Measurements from ENCODE around the gene XPC.
"Not testable (repeated sequence)": the region's sequence is repeated elsewhere in the genome, so short reads cannot be mapped to it uniquely, and the experiment has no call there.

Gene XPC

GRCh38 chr3:14178247-14179113 is at the start of gene XPC, which contains the start of gene LSM3:
XPC (minus strand) TSS chr3:14178601; CDS start chr3:14178568, 33 bp downstream.
LSM3 (plus strand) TSS chr3:14178817; CDS start chr3:14178861, 44 bp downstream.
- DNase-seq (ENCODE audit: low read depth in 2 of 2), result peak; percentile 99

DNA sequence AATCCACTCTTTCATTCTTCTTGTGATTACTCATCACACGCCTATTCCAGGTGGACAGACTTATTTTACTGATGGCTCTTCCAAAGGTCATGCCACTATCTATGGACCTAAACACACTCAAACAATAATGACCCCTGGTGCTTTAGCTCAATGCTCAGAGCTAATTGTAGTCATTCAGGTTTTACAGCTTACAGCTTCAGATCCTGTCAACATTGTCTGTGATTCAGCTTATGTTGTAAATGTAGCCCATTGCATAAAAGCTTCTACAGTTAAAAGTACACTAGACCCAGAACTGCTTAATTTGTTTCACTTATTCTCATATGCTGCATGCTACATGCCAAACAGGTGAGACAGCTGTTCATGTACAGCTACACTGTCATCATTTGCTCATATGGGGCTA is 49.5 kb upstream of the XPC start:
- DNase-seq (ENCODE audit: low read depth in 2 of 2), result no peak

GRCh38 chr3:14226351-14226750 is 48.0 kb upstream of the XPC start:
- not testable (repeated sequence) for DNase-seq (ENCODE audit: low read depth in 2 of 2)

- no peak for DNase-seq (ENCODE audit: low read depth in 2 of 2)
These were observed 47.0 kb upstream of the XPC start for GRCh38 chr3:14225421-14225820.

- no peak for DNase-seq (ENCODE audit: low read depth in 2 of 2)
These were observed 46.5 kb upstream of the XPC start for GRCh38 chr3:14224895-14225294.

- no peak for DNase-seq (ENCODE audit: low read depth in 2 of 2)
These were observed 45.2 kb upstream of the XPC start for GRCh38 chr3:14223595-14223994.

DNA sequence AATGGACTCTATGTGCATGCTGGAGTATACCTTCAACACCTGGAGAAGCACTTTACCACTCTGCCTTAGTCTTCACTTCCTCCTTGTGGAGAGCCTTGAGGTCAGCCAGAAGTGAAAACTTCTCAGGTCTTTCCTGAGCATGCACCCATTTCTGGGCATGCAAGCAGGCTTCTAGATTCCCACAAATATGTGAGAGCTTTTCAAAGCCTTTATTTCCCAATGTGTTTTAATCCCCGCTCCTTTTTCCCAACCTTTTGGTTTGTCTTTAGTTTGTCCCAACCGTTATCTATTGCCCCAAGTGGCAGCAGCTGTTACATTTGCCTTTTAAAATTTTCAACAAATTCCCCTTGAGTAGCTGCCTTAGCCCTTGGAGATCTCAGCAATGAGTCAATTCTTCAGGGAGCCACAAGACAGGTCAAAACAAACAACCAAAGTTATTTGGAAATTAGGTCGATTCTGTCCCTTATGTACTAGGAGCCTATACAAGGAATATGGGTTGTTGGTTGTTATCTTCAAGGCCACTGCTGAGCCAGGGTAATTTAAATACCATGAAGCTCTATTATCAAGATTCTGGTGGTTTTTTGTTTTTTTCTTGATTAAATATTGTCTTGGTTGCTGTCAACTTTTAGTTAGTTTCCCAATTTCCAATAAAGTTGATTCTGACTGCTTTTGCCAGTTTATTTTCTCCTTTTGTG is 44.6 kb upstream of the XPC start:
- no peak for DNase-seq (ENCODE audit: low read depth in 2 of 2)

- DNase-seq (ENCODE audit: low read depth in 2 of 2), result no peak
These were observed 44.1 kb upstream of the XPC start for GRCh38 chr3:14222457-14222856.

GRCh38 chr3:14221902-14222301 is 43.5 kb upstream of the XPC start:
- no peak for DNase-seq (ENCODE audit: low read depth in 2 of 2)

DNA sequence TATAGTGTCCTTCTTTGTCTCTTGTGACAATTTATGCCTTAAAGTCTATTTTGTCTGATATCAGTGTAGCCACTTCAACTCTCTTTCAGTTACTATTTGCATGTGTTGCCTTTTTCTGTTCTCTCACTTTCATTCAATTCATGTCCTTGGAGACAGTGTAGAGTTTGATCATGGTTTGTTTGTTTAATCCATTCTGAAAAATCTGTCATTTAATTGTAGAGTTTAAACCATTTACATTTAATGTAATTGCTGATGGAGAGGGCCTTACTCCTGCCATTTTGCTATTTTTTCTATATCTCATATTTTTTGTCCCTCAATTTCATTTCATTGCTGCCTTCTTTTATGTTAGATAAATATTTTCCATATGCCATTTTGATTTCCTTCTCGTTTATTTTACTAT is 42.5 kb upstream of the XPC start:
- no peak for DNase-seq (ENCODE audit: low read depth in 2 of 2)

DNA sequence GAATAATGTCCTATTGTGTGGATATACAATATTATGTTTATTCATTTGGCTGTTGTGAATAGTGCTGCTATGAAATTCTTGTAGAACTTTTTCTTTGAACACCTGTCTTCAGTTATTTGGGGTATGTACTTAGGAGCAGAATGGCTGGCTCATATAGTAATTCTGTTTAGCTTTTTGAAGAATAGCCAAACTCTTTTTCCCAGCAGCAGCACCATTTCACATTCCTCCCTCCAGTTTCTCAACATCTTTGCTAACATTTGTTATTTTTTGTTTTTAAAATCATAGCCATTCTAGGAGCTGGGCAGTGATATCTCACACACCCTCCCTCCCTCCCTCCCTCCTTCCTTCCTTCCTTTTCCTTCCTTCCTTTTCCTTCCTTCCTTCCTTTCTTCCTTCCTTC is 40.0 kb upstream of the XPC start:
- no peak for DNase-seq (ENCODE audit: low read depth in 2 of 2)

DNA sequence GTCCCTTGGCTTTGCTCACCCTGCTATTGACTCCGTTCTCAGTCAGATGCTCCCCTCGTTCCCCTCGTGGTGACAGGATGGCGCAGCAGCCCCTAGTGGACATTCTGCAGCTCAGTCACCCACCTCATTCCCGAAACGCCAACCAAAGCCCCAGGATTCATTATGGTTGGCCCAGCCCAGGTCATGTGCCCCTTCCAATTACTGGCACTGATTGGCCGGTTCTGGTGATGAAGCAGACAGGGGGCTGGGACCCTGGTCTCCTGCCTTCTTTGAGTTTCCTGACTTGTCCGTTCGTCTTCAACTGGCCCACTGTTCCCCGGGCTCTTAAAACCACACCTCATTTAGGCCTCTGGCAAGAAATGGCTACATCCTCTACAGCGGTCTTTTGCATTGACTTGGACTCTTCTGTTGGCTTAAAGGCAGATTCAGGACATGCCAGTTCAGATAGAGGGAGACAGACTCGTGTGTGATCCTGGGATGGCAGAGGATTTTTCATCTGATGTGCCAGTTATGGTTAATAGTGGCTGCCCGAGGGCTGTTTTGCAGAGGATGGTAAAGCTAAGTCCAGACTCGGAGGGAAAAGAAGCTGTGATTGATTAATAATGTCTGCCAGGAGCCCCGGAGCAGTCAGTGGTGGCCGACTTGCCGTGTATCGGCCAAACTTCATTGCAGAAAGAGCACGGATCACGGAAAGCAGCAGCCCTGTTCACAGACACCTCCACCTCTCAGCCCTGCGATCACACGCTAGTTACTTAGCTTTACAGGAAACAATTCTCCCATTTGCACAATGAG is 38.1 kb upstream of the XPC start:
- no peak for DNase-seq (ENCODE audit: low read depth in 2 of 2)

DNA sequence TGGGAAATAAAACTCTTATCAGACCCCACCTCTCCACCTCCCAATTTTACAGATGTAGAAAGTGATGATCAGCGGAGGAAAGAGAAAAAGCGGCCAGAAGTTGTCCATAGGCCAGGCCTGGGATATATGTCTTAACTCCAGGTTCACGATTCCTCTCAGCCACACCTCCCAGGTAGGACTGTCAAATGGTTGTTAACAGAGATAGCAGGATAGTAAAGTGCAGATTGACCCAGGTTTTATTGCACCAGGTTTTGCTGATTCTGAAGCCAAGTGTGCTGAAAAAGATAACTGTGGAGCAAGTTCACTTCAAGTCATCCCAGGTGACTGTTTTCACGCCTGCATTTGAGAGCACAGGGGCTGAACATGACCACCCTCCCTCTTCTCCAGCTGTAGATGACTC is 36.4 kb upstream of the XPC start:
- DNase-seq (ENCODE audit: low read depth in 2 of 2), result no peak

DNA sequence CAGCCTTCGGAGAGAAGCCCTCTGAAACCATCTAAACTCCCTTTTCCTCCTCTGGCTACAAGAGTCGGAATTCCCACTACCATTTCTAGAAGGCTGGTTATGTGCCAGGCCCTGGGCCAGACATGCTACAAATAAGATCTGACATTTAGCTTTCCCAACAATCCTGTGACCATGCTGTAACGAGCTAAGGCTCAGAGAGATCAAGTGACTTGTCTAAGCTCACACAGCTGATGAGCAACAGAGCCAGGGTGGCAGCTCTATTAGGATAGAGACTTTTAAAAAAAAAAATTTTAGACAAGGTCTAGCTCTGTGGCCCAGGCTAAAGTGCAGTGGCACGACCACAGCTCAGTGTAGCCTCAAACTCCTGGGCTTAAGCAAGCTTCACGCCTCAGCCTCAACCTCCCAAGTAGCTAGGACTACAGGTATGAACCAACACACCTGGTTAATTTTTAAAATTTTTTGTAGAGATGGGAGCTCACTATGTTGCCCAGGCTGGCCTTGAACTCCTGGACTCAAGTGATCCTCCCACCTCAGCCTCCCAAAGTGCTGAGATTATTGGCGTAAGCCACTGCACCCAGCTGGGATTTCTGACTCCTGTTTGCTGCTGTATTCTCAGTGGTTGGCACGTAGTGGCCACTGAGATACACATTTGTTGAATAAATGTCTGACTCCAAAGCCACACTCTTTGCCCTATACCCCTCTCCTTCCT is 34.8 kb upstream of the XPC start:
- no peak for DNase-seq (ENCODE audit: low read depth in 2 of 2)

DNA sequence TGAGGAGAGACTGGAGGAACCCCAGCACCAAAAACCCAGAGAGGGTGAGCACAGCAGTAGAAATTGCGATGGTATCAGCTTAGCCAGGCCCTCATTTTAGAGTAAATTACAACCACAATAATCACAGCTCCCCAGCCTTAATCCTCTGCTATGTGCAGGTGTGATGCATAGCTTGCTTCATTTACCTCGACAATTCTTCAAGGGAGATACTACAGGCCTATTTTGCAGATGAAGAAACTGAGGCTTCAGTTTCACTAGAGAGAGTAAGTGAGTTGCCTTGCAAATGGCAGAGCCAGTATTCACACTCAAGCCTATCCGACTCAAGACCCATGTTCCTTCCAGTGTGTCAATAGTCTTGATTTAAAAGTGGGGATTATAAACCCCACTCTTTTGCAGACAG is 33.6 kb upstream of the XPC start:
- DNase-seq (ENCODE audit: low read depth in 2 of 2), result no peak

GRCh38 chr3:14211621-14212020 is 33.2 kb upstream of the XPC start:
- no peak for DNase-seq (ENCODE audit: low read depth in 2 of 2)

- DNase-seq (ENCODE audit: low read depth in 2 of 2), result peak; percentile 100
These were observed 32.6 kb upstream of the XPC start for GRCh38 chr3:14210843-14211594.

DNA sequence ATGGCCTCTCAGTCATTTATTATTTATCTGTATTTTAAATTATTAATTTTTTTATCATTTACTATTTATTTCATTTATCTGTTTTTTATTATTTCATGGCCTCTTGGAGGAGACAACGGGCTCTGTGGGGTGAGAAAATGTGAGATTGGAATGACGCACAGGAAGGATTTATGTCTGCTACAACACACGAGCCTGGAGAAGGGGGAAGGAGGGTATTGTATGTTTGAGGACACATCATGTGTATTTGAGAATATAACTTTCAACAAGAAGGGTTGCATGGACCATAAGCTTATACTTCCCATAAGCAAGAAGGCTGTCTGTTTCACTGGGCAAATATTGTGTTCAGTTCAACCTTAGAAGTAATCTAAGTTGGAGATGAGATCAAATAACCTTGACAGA is 31.9 kb upstream of the XPC start:
- DNase-seq (ENCODE audit: low read depth in 2 of 2), result peak in 1 of 2 experiments; percentile 56

DNA sequence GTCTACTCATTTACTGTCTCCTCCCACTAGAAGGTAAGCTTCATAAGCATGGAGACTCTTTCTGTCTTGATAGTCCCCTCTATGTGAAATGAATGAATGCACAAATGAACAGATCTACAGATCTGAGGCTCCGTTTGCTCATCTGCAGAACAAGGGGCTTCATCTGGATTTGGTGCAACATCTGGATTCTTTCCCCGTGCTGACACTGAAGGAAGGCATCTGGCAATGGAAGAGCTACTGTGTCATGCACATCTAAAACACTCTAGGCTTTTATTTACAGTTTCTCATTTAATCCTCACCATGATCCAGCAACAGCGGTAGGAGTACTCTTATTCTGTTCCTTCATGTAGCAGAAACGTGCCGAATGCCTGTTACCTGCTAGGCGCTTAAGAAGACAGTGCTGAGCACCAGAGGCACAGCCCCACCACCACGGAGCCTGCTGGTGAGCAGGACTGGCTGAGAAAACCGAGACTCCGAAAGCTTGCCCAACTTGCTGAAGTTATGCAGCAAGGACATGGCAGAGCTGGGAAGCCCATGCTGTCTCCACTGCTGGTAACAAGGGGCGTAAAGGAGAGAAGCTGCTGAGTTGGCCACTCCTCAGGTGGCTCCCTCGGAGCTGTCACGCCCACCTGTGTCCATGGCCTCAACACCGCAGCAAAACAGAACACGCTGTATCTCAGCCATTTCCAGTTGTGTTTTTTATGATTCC is 31.3 kb upstream of the XPC start:
- no peak for DNase-seq (ENCODE audit: low read depth in 2 of 2)

DNA sequence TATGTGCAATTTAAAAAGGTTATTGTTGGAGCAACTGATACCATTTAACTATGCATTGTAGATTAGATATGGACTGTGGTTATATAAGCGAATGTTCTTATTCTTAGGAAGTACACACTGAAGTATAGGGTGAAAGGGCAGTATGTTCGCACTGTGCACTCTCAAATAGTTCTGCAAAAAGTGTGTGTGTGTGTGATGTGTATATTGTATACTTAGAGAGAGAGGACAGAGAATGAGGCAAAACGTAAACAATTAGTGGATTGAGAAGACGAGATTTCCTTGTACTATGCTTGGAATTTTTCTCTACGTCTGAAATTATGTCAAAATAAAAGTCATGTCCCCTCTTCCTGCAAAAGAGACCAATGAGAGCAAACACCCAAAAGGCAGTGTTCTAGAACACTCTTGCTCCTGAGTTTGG is 30.6 kb upstream of the XPC start:
- DNase-seq (ENCODE audit: low read depth in 2 of 2), result no peak
